RKO (cell line): ENCODE data around the gene SIAE.

Experiments
- DNase-seq: peaks from one replicate; pipeline ENCODE4 v3.0.0-alpha.2; 2016; ENCODE audit warnings: low spot score

SIAE gene

DNA sequence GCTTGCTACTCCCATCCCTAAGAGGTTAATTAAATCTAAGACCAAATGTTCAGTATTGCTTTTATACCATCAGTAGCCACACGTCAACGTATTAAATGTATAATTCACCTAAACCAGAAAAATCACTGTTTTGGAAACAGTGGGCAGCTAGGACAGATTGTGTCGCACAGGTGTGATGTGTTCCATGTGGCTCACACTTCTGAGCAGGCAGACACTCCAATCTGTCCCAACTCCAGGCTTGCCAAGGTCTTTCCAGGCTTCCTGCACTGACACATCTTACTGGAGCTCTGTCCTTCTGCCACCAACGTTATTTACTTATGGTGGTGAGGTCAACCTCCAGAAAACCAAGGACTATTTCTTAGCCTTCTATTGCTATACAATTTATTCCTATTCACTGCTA, 11.4 kb downstream of the SIAE start:
- DNase-seq: no peak

DNA sequence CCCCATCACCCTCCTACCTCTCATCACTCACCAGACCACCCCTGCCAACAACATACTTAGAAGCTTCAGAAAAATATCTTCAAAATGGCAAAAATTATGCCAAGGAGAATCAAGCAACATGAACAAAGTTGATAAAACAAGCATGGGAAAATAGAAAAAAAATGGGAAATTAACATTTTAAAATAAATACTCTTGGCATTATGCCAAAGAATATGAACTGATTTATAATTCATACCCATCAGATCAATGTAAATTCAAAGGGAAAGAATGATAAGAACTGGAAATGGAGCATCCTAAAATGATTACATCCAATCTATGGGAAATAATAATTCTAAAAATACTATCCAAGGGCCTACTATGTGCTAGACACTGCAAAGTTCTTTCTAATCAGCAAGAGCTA, 12.0 kb downstream of the SIAE start:
- no peak for DNase-seq

DNA sequence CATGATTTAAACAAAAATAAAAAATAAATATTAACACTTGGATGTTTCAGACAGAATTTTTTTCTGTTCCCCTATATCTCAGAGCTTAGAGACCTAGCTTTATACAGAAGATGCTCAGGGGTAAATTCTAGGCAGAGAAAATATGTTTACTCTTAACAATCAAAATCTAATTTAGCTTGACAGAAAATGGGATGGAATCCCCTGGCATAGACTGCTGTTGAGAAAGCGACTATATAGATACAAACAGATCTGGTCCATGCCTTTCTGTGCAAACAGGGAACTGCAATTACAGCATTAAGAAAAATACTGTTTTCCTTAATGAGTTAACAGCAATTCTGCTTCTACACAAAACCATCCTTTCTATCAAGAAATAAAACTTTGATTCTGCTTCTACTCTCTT, 14.6 kb downstream of the SIAE start:
- DNase-seq: no peak

DNA sequence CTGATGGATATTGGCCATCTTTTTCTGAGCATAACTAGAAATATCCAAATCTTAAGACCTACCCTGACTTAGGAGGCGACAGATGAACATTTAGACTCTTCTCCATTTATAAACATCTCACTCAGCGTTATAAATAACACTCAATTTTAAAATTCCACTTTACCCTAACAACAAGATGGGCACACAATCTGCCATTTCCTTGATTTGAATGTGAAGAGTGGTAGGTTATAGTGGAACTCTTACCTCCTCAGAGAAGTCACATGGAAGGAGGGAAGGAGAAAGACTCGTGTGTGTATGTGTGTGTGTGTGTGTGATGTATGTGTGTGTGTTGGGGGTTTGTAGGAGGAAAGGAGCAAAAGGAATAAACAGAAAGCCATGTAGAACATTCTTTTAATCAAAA, 15.0 kb downstream of the SIAE start:
- no peak for DNase-seq

DNA sequence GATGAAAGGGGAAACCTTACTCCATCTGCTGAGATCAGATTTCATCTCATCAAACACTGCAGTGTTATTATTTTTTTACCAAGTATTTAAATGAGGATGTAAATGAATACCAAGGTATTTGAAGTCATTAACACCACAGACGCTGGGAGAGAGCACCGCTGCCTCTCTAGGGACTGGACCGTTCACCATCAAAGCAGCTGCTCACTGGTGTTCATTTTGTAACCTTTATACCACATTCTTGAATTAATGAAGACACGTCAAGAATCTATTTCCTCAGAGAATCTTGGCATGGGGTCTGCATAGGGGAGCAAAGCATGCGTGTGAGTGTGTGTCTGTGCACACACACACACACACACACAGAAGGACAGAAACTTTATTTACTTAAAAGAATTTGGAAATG, 15.6 kb downstream of the SIAE start:
- no peak for DNase-seq

DNA sequence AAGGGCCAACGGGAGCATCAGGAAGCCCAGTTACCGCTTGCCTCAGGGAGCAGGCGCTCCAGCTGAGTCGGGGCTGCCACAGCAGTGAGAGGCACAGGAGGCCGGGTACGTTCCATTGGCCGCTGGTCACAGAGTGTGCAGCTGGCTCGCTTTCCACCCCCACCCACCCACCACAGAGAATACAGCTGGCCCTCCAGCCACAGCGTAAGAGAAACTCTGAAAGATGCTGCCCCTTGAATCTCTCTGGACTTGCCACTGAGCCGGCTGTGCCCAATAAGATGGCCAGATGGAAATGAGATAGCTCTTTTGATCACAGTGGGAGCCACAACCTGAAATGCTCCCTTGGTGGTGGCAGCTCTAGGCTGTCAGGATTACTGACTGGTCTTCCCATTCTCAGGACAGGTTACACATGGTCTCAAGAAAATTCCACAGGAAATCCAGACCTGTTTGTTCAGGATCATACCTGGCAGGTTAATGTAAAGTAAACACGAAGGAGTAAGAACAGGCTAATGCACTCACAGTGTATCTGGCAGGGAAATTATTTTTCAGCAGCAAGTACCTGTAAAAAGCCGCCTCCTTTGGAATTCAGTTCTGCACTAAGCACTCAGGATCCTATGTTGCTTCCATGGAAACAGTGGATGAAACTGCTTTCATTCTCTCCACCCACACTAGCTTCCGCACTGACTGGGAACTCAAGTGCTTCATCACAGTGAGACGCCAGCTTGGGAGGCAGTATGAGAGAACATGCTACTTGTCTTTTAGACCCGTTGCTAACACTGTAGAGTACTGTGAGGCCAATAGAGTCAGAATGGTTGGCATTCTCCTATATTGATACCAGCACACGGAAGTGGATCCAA, 16.5 kb downstream of the SIAE start:
- no peak for DNase-seq

DNA sequence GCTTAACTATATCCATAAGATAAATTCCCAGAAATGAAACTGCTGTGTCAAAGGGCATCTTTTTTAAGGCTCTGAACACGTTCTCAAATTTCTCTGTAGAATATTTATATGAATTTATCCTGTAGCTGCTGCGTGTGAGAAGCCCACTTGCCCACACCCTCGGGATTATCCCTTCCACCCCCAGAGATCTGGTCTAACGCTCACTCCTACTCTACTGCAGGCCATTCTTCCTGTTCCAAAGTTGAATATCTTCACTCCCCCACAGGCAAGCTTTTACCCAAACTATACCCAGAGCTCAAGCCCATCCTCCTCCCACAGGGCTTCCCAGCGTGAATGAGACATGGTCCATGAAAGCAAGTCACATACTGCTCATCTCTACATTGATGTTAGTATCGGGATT, 24.9 kb downstream of the SIAE start:
- no peak for DNase-seq

DNA sequence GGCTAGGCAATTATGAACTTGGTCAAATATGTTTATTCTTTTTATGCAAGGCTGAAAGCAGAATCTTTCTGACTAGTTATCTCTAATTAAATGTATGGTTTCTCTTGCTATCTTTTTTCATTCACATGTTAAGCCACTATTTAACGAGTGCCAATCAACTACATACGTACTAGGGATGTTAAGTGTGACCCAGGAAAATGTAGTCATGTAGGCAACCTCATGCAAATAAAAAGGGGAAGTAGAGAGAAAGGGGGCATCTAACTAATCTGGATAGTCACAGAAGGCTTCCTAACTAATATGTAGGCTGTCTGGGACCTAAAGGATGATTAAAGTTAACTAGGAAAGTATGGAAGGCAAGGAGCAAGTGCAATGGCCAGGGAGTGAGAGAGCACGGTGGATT, 27.4 kb downstream of the SIAE start:
- no peak for DNase-seq

DNA sequence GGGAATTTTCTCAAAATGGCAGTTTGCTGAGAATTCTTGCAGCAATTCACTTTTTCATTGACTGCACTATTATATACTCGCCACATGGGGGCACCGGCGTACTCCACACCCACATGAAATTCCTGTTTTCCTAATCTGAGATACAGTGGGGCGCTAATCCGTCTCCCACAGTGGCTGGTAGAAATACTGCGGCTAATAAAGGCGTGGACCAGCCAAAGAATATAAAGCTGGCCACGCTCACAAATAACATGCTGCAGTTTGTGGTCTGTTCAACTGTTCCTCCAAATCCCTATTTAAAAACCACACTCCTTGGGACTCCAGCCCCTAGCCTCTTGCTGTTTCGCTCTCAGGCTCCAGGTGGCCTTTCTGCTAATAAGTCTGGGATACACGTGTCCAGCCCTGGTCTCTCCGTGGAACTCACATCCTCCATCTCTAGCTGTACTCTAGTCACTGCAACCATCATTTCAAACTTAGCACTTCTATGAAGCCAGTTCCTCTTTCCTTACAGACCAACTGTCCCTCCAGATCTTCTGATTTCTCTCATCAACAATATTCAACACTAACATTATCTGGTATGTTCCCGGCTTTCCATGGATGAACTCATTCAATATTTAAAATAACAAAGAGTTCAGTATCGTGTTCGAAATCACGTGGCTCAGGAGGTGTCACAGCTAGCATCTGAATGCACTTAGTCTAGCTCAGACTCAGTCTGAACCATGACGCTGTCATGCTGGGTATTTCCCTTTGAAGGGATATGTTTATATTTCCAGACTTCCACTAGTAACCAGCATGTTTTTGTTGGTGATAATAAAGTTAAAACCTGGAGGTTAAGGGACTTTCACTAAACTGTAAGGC, 28.9 kb downstream of the SIAE start:
- DNase-seq: peak; percentile 87

DNA sequence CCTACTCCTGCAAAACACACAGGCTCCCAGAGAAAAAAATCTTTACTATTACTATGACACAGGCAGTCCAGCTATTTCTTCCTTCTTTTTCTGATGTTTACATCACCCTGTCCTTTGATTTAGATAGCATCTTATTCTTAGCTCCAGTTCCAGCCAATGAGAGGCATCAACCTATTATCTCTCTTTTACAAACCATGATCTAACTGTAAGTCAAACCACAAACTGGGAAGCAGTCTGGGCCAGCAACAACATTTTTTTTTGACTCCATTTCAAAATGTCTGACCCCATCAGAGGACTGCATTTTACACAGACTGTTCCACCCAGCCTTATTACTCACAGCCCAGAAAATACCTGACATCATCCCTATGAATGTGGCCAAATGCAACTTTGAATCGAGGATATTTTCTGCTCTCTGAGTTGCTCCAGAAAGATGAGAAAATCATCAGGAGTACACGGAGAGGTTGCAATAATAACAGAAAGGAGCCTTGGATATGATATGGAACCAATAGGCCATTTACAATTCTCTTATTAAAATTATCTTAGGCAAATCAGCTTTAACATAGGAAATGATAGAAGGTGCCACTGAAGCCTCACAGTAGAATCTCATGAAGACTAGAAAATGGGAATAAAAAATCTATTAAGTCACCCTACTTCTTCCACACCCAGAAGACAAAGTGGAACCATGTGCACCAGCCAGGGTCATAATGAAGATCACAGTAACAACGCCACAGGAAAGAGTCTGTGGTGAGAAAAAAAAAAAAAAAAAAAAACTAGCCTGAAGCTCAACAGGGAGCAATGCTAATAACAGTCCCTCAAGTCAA, 29.7 kb downstream of the SIAE start:
- DNase-seq: no peak

DNA sequence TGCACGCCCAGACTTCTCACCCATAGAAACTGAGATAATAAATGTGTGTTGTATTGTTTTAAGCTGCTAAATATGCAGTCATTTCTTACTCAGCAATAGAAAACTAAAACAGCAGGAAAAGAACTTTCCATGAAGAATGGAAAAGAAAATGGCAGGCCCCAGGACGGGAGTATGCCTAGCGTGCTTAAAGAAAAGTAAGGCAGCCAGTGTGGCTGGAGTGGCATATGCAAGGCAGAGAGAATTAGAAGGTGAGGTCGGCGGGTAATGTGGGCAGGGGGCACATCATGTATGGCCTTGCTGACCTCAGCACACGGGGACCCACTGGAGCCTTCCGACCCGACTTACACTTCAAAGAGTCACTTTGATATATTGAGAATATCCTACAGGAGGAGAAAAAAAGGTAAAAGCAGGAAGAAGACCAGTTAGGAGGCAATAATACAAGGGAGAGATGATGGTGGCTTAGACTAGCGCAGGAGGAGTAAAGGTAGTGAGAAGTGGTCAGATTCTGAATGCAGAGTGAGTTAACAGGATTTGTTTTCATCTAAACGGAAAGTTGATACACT, 30.4 kb downstream of the SIAE start:
- DNase-seq: no peak

DNA sequence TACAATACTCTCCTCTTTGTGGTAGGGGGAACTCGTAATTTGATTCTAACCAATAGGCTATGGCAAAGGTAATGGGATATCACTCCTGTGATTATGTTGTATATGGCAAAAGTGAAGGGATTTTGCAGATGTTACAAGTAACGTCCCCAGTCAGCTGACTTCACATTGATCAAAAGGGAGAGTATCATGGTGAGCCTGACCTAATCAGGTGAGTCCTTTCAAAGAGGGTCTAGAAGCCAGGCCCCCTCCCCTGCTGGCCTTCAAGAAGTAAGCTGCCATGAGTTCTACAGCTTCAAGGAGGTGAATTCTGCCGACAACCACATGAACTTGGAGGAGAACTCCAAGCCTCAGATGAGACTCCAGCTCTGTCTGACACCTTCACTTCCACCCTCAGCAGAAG, 30.9 kb downstream of the SIAE start:
- DNase-seq: no peak

DNA sequence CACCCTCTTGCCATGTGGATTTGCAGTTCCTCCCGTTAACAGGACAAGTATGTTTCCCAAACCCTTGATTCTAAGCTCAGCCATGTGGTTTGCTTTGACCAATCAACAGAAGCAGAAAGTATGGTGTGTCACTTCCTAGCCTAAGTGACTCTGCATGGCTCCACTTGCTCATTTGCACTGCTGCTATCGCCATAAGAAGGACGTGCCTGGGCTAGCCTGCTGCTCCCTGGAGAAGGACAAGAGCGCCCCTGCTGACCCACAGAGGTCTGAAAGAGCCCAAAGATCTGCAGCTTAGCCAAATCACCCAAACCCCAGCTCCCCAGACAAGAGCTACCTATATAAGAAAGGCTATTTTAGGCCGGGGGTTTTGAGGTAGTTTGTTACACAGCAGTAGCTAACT, 32.9 kb downstream of the SIAE start:
- DNase-seq: peak; percentile 32

DNA sequence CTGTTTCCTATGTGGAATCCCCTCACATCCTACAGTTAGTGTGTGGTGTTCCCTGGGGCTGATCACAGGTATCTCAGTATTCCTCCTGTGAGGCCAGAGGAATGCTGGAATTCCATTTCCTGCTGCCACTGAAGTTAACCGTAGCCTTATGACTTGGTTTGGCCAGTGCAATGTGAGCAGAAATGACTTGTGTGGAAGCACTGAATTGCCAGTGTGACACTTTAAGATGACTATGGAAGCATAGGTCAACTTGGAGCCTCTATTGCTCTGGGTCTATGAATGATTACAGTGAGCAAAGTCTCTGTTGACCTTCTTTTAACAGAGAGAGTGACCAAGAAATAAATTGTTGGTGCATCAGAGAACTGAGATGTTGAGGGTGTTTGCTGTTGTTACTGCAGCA, 34.4 kb downstream of the SIAE start:
- DNase-seq: no peak

DNA sequence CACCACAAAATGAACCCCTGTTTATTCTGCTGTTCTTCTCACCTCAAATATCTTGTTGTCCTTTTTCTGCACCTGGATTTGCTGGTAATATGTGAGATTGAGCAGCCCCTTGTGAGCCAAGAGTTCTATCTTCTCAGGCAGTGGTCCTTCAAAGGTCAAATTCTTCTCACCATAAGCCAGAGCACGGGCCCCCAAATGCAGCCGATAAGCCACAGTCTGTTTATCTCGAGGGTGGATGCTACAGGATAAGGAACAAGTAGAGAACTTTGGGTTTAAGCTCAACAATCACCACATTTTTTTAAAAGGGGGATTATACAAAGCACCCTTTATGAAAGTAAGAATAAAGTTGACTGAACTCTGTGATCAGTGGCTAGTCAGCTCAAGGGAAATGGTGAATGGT, 35.0 kb downstream of the SIAE start:
- no peak for DNase-seq

DNA sequence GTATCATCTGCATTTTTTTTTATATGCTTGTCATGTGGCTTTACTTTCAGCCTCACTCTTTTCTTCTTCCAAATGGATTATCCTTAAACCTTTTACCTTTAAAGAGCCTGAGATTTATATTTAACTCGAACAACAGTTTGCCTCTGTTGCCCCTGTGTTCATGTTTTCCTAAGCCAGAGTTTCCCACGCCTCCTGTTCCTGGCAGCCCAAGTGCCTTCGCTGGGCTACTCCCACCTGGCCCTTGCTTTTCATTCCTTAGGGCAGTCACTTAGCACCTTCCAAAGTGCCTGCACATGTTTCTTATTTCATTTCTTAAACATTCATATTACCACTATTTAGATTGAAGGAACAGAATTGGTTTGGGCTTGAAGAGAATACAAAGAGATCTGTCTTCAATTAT, 37.6 kb downstream of the SIAE start:
- DNase-seq: no peak

DNA sequence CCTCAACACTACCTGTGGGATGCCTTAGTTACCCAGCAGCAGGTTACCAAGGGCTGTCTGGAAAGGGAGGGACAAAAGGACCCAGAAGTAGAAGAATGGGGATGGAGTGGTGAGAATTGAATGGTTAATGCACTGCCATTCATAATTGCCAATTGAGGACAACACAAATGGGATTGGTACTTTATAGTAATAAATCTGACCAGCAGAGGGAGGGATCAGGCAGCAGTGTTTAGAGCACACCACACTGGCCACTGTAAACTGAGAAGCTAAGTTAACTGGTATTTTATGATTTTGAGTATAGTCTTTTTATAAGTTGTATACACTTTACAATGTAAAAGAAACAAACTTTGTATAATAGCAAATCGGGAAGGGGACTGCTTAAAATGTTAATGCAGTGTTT, 40.2 kb downstream of the SIAE start:
- DNase-seq: peak; percentile 34

DNA sequence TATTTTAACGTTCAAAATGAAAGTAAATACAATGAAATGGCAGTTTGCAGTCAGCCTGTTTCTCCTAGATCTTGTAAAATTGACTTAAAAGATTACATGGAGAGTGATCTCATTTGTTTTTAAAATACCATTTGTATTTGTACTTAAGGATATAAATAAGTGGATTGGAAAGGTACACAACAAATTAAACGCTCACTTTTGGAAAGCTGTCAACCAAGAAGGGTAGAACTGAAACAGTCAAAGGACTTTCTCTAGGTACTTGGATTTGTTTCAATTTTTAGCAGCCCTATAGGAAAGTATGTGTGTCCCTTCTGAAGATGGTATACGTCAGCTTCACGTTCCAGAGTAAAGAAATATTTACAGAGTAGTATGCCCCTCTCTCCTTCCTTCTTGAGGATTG, 43.6 kb downstream of the SIAE start:
- no peak for DNase-seq

DNA sequence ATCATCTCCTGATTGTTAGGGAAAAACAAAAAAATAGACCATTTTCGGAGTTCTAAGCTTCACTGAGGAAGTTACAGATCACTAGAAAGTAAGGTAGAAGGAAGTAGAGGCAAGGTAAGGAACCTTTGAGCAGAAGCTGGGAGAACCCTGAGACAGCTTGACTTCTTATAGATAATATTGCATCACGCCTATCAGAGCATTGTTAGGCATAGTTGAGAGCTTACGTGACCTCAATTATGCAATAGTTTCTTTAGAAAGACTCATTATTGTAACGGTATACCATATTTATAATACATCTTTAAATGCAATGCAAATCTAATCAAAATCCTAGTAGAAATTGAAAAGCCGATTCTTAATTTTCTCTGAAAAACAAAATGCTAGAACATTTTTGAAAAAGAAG, 46.0 kb downstream of the SIAE start:
- no peak for DNase-seq

DNA sequence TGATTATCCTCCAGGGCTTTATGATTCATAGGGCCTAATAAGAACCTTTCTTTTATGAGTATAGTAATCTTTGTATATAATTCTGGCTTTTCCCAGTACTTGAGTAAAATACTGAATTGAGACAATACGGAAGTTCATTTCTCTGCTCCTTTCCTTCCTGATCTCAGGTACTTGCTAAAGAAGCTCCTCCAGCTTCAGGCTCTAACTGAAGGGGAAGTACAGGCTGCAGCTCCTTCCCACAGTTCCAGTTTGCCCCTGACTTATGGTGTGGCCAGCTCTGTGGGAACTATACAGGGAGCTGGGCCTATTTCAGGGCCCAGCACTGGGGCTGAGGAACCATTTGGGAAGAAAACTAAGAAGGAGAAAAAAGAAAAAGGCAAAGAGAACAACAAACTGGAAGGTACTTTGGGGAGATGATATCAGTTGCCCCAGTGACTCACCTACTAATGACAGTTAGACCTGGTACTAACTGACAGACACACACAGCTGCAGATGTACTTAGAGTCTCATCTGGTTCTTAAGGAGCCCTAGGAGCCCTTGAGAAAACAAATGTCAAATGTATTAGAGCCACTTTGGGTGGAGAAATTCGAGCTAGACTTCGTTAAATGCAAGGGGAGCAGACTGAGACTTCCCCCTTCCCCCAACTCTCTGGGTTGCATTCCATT, 47.9 kb downstream of the SIAE start:
- no peak for DNase-seq

DNA sequence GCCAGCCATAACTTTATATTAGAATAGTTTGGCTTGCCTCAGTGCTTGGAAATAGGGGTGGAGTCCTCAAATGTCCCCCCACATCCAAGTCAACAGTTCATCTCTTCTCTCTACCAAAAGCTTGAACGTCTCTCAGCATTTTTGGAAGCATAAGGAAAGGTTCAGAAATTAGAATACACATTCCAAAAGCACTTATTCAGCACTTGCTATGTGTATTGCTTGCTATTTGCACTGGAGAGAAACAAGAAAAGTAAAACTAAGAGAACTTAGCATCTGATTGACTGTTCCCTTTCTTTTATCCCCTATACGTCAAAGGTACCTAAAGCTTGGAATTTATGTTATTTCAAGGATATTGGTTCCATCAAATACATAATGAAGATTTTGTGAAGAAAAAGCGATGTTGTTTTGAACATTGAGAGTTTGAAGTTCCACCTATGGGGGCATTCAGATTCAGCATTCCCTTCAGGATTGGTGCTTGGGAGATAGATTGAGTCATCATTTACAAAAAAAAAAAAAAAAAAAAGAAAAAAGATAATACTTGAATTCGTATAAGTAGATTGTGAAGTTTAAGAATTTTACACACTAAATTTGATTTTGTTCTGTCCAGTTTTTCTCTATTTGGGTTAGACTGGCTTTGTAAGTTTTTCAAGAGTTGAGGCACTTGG, 49.5 kb downstream of the SIAE start:
- peak; percentile 52 for DNase-seq
